ENCODE results near the gene KIAA1958. TPM values are rescaled to one million over a fixed set of nuclear protein-coding genes. Genes with fewer than 3 reads are reported as not detected.
A peak's percentile ranks its signal among the peaks of the same experiment; 100 is the strongest.

KIAA1958 gene
- total and polyA plus RNA-seq, 2 experiments from 2014 or later = 9.4 to 41.7 TPM

GRCh38 chr9:112489876-112490666, 3.4 kb downstream of the KIAA1958 start:
- Histone ChIP-seq H4K20me1 (replicated peaks; ENCODE audit: insufficient read depth) (peaks cover 12% of the 10 kb centered on the region), H3K79me2 (replicated peaks; ENCODE audit: insufficient read depth) (peaks cover 86% of the 10 kb centered on the region), H2AFZ (no peak overlapping the region), H3F3A (replicated peaks; ENCODE audit: low read depth) (no peaks in the 10 kb centered on the region), H3K9me2 (ENCODE audit: insufficient read depth) (no peaks in the 10 kb centered on the region), H3K4me2 (peak overlapping the region; percentile 85), H3K27ac (ENCODE audit: low read depth) (no peak overlapping the region), H3K36me3 (ENCODE audit: insufficient read depth) (0 out of 2 replicates have a peak, but pooled peaks cover 4% of the 10 kb centered on the region), H3K4me1 (ENCODE audit: insufficient read depth) (peaks cover 34% of the 10 kb centered on the region), H3K27me3 (ENCODE audit: insufficient read depth) (no peaks in the 10 kb centered on the region), H3K4me3 (peak overlapping the region; percentile 83; the same call in 1 of the 2 replicates)
- H3K36me3 Mint-ChIP-seq (ENCODE audit: low read depth) = peaks cover 32% of the 10 kb centered on the region
- H3K9me3 Mint-ChIP-seq = peaks cover 21% of the 10 kb centered on the region
- peak overlapping the region; percentile 32 for H3K27ac Mint-ChIP-seq
- peaks cover 17% of the 10 kb centered on the region for H3K27me3 Mint-ChIP-seq (ENCODE audit: insufficient read depth, low read depth, poor library complexity)
- ATAC-seq (no peak), DNase-seq (ENCODE audit: low spot score) (no peak)
- no peak for TF ChIP-seq CREB1 (CRISPR knock-in tag; IDR thresholded peaks at IDR 0.05; ENCODE audit: low read depth)
- no peak for TF ChIP-seq ZNF462 (CRISPR knock-in tag; IDR thresholded peaks at IDR 0.05)
- TF ChIP-seq EZH2 (IDR thresholded peaks at IDR 0.05; ENCODE audit: low read depth, unreplicated experiment) = no peak
- no peak for TF ChIP-seq NANOG (IDR thresholded peaks at IDR 0.05; ENCODE audit: borderline replicate concordance)
- TF ChIP-seq ETS1 (IDR thresholded peaks at IDR 0.05) = no peak
- no peak for TF ChIP-seq ZNF331 (CRISPR knock-in tag; IDR thresholded peaks at IDR 0.05; ENCODE audit: low read depth)
- TF ChIP-seq JUNB (IDR thresholded peaks at IDR 0.05; ENCODE audit: unreplicated experiment) = no peak
- no peak for TF ChIP-seq STAT1 (IDR thresholded peaks at IDR 0.05; ENCODE audit: unreplicated experiment)
- no peak for TF ChIP-seq EZH2phosphoT487 (IDR thresholded peaks at IDR 0.05; ENCODE audit: unreplicated experiment)
- no peak for TF ChIP-seq REST (IDR thresholded peaks at IDR 0.05; ENCODE audit: unreplicated experiment)
- no peak for TF ChIP-seq CTCF (conservative IDR thresholded peaks at IDR 0.05; ENCODE audit: low read depth in 2 of 2)
- no peak for TF ChIP-seq POLR2AphosphoS5 (IDR thresholded peaks at IDR 0.05; ENCODE audit: low read depth)
- no peak for TF ChIP-seq ZNF114 (CRISPR knock-in tag; IDR thresholded peaks at IDR 0.05)
- peaks cover 35% of the 10 kb centered on the region for H3K4me1 Mint-ChIP-seq
- H3K4me3 Mint-ChIP-seq = peak overlapping the region; percentile 50; the same call in 2 of the 3 replicates
